ENCODE results near the gene INO80C.

- TF ChIP-seq EP300 (IDR thresholded peaks at IDR 0.05): no peak
- no peak for TF ChIP-seq CTCF (IDR thresholded peaks at IDR 0.05)
Observed at GRCh38 chr18:35474884-35475283, 22.9 kb downstream of the INO80C start.

Data from tibial nerve (tissue), 4 donors.